ENCODE data around the gene PDZRN3.

GRCh38 chr3:73500321-73500720 lies 124.4 kb downstream of the PDZRN3 start:
- TF ChIP-seq RFXANK (CRISPR knock-in tag; IDR thresholded peaks at IDR 0.05) (no peak), ZNF607 (CRISPR knock-in tag; IDR thresholded peaks at IDR 0.05; ENCODE audit: borderline replicate concordance) (no peak), HNF1B (CRISPR knock-in tag; IDR thresholded peaks at IDR 0.05) (no peak), ZNF414 (CRISPR knock-in tag; IDR thresholded peaks at IDR 0.05) (no peak)

All from HepG2 (cell line).